HG03039 (cell line): Measurements from ENCODE around the gene GNMT.
A peak's percentile ranks its signal among the peaks of the same experiment; 100 is the strongest.
"Not testable (repeated sequence)": the region's sequence is repeated elsewhere in the genome, so short reads cannot be mapped to it uniquely, and the experiment has no call there.

Experiments used
- ATAC-seq: cut with Tn5 transposase; IDR thresholded peaks from one replicate; pipeline ENCODE4 v1.9.1; 2021; ENCODE audit warnings: mild to moderate bottlenecking, moderate library complexity; ENCODE audit not compliant: unreplicated experiment

Gene GNMT

DNA sequence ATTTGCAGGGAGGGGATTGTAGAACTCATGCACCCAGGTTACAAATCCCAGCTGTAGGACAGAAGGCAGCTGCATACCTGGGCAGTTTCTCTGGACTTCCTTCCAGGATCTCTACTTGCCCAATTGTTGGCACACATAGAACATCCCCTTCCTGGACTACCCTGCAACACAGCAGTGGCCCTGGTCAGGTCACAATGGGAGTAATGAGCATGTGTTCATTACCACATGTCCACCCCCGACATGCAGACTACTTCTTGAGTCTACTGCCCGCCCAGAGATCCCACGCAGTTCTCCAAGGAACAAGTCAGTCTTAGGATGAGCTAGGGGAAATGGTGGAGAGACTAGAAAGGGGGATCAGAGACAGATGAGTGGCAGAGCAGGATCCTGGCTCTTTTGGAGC lies 13.4 kb downstream of the GNMT start:
- no peak for ATAC-seq

DNA sequence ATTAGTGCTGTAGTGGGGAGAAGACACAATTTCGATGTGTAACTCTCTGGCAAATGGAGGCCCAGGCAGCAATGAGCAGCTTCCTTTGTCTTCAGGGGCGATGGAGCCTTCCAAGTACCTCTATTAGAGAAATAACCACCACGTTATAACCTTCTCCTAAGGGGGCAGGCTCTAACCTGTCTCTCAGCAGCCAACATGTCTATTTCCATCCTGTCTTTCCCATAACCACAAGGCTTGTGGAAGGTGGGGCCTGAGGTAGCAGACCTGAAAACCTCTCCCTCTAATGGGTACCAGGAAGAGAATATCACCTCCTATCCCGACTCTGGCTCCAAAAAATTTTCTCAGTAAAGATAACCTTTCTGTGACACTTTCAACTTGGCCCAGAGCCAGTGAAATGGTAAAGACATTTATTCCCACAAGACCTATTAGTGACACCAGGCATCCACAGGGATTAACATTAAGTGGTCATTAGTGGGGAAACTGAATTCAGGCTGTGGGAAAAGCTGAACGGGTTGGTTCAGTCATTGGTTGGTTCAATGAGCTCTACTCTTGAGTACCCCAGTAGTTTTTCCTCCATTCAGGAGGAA lies 14.5 kb downstream of the GNMT start:
- no peak for ATAC-seq

DNA sequence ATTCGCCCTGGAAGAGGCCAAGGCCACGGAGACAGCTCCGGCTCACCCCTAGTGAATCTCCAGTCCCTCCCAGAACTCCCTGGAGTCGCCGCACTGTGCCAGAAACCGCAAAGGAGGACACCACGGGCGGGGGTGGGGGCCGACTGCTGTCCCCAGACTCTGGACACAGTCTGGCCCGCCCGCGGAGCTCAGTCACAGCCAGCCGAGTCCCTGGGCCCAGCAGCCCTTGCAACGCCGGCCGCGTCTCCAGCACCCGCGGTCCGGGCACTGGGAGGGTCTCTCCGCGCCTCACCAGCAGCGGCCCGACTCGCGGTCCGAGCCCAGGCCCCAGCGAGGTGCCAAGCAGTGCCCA lies 17.9 kb downstream of the GNMT start:
- peak; percentile 28 for ATAC-seq

DNA sequence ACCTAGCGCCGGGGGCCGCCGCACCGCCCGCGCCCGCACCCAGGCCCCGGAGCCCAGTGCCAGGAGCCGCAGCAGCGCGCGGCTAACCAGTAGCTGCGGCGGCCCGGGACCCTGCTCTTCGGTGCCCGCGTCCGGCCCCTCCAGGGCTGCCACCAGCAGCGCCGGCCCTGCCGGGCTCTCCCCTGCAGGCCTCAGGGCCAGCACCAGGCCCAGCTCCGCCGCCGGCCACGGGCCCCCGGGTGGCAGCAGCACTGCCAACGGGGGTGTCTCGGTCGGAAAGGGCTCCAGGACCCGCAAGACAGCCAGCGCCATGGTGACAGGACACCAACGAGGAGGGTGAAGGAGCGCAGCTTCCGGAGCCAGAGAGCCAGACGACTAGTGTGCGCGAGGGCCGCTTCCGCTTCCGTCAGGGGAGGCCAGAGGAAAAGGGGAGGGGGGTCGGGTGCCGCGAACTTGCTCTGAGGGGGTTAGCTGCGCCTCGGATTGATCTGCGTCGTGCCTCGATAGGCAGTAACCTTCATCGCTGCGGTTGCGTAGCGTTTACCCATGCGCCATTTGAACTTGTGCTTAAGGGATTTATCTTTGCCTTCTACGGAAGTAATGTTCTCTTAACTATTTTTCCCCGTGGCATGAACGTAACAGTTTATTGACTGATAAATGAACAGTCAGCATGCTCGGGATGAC lies 18.4 kb downstream of the GNMT start, which contains the start of gene PEX6:
Gene PEX6, minus strand, starts transcription at position 343 of the 684 bp plus-strand sequence. Its CDS starts 31 bp downstream, at position 312.
- peak; percentile 86 for ATAC-seq

DNA sequence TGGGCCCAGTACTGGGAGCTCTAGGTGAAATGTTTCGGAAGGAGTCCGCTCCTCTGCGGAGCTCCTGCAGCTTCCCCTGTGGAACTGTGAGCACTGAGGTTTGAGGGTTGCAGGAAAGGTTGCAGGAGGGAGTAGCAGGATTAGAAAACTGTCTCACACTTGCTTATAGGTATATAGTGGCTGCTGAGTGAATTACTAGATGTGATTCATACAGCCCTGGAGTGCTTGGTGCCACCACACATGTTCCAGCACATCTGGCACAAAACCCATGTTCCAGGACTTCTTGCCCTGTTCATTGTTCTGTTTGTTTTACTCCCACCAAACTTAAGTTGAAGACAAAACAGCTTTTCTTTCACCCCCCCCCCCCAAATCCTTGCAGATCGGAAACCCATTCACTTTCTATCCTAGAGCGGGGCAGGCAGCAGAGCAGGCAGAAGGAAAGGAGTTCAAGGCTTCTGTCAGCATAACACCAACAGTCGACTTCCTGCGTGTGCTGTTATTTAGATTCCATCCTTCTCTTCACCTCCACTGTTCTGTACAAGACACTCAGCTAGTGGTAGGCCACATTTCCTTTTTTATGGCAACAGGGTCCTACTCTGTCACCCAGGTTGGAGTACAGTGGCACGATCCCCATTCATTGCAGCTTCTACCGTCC lies 19.1 kb downstream of the GNMT start:
- ATAC-seq = no peak

DNA sequence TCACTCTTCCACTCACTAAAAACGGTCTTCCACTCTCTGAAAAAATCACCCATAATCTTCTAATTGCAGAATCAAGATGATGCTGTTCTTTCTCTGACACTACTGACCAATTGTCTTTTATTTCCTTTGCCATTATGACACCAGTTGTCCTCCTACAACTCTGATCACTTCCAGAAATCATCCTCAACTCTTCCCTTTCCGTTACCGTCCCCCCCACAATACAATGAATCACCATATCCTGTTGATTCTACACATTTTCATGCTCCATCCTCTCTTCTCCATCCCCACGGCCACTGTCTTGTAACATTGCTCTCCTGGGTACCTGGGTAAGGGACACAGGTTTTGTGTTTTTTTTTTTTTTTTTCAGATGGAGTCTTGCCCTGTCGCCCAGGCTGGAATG lies 21.3 kb downstream of the GNMT start:
- ATAC-seq = no peak

DNA sequence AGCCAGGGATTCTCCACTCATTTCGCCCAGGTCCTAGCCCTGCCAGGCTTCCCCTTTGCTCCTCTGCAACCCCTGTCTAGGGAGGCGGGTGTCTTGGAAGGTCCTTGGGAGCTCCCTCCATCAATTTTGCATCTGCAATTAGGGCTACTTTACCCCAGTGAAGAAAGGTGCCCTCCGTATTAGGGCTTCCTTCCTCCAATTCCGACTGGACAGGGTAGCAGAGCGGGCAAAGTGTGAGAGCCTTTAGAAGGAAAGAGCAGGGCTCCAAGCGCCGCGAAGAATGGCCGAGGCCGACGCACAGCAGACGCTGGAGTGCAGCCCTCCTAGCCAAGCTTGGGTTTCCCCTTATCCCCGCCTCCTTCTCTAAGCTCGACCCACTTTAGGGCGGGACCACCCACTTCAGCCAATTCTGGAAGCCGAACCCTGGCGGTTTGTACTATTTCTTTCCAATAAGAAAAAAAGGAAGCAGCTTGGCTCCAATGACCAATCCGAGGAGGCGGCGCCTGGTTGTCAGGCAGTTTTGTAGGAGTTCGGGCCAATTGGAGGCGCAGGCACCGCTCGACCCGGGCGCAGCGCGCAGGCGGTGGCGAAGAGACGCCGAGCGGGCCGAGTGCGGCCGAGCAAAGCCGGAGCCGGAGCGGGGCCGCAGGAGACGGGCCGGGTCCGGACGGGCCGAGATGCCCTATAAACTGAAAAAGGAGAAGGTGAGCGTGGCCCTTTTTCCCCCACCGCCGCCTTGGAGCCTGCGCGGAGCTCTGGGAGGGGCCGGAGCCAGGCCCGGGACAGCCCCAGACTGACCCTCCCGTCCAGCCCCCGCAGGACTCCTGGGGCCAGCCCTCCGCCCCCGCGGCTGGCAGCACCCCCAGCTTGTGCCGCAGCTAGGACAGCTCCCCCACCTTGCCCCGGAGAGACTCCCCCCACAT lies 23.7 kb downstream of the GNMT start, which contains the start of gene PPP2R5D:
Gene PPP2R5D, plus strand, starts transcription at position 570 of the 923 bp plus-strand sequence. Its CDS starts 108 bp downstream, at position 678.
- ATAC-seq = peak; percentile 83

DNA sequence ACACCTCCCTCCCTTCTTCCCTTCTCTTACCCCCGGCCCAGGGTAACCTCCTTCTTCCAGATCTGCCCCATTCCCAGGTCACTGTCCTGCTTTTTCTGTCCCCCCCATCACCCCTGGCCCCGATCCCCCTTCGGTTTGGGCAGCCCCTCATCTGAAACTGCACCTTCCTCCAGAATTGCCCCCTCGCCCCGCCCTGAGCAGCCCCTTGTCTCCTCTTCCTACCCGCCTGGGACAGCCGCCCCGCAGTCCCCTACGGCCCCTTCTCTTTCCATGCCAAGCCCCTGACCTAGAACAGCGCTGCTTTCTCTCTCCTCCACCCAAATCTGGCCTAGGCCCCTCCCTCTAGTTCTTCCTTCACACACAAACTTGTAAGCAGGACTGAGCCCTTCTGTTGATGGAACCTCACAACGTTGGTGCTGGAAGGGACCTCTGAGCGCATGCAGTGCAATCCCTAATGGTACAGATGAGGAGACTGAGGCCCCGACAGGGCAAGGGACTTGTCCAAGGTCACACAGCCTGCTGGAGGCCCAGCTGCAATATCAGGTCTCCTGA lies 24.4 kb downstream of the GNMT start:
- no peak for ATAC-seq

DNA sequence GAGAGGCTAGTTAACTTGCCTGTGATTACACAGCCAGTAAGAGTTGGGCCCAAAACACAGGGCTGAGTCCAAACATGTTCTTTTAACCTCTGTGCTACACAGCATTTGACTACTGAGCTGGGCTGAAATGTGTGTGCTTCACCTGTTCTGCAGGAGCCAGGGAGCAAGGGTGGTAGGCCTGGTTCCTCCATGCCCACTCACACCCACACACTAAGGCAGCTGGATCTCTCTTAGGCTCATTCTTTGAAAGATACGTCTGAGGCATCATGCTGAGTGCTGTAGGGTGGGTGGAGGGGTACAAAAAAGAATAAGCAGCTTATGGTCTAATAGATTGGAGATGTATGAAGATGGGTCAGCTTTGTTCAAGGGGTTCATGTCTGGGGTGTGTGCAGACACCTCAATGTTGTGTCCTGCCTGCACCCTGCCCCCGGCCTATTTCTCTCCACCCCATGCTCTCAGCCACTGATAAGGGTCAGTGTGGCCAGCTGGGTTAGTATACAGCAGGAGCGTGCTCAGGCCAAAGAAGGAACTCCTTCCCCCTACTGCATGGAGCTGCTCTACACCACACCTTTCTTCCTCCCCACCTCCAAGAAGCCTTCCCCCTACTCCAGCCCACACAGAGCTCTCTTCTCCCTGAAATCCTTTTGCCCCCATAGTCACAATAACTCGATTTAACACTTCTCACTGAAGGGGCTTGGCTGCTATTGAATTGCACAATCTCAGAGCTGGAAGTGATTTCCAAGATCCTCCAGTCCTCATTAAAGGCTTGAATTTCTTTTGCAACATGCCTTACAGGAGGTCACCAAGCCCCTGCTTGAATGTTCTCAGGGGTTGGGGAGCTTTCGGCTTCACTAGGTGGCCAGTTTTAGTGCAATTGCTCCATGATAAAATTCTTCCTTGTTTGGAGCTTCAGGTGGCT lies 27.2 kb downstream of the GNMT start:
- ATAC-seq = no peak

DNA sequence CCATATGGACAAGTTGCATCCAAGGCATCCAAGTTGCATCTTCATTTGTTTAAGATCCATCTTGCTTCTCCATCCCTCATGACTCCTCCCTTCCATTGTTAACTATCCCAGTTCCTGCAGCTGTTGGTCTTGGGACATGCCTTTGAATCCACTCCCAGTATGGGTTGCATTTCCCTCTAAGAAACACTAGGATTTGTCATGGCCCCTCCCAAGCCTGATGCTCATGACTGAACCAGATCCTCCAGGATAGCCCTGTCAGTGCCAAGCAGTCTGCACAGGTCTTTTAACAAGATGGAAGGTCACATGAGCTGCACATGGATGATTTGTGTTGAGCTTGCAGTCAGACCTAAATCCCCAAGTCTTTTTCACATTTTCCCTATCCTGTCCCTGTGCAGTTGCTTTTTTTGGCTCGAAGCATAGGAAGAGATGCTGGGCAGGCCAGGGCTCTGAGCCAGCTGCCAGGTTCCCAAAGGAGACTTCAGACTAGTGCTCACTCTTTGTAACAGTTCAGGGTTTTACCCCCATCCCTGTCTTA lies 28.0 kb downstream of the GNMT start:
- no peak for ATAC-seq

DNA sequence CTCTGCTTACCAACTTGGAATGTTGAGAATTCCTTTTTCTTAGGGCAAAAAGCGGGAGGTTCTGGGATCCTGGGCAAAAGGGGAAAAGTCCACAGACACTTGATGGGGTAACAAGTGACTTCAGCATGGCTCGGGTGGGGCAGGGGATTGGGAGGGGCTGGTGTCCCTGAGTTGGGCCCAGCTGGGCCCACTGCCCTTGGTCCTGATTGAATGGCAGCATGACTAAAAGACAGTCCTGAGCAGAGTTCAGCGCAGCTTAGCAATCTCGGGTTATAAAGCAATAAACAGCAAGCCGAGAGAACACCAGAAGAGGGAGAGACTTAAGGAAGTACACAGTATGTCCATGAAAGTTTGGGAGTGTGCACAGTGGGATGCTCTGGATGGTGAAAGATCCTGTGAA lies 29.4 kb downstream of the GNMT start:
- ATAC-seq = no peak

DNA sequence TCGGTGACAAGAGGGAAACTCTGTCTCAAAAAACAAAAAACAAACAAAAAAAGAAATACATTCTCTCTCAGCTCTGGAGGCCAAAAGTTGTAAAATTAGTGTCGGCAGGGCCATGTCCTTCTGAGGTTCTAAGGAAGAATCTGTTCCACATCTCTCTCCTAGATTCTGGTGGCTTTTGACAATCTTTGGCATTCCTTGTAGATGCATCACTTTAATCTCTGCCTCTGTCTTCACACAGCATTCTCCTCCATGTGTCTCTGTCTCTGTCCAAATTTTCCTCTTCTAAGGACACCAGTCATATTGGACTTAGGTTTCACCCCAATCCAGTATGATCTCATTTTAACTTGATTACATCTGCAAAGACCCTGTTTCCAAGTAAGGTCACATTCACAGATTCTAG lies 32.9 kb downstream of the GNMT start:
- no peak for ATAC-seq

DNA sequence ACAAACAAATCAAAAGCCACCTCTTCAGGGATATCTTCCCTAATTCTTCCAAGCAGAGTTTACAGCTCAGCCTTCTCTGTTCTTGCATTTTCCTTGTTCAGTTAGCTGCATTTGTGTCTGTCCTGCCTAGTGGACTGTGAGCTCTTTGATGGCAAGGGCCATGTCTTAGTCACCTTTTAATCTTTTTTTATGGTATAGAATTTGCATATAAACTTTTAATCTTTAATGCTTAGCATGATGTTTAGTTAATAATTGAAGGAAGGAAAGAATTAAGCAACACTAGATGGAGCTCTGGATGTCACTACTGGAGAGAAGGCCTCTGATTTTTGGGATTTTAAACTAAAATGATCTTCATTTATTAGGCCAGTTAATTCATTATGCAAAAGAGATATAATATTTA lies 36.0 kb downstream of the GNMT start:
- no peak for ATAC-seq

DNA sequence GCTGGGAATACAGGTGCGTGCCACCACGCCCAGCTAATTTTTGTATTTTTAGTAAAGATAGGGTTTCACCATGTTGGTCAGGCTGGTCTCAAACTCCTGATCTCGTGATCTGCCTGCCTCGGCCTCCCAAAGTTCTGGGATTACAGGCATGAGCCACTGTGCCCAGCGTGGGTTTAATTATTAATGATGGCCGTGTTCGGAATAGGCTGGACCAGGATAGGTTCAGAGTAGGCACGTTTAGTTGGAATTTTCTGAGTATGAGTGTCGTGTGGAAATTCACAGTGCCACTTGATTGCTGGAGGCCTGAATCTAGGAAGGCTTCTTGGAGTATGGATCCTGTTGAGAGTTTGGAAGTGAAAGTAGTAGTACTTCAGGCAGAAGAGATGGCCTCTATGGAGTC lies 37.7 kb downstream of the GNMT start:
- not testable (repeated sequence) for ATAC-seq

DNA sequence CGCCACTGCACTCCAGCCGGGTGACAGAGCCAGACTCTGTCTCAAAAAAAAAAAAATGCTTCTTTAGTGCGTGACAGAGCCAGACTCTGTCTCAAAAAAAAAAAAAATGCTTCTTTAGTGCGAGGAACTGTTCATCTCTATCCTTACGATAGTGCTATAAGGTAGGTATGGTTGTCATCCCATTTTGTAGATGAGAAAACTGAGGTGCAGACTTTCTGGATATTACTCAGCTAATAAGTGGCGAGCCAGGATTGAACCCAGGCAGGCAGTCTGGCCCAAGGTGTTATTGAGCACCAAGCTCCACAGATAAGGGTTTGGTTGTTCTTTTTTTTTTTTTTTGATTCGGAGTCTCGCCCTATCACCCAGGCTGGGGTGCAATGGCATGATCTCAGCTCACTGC lies 41.3 kb downstream of the GNMT start:
- no peak for ATAC-seq

DNA sequence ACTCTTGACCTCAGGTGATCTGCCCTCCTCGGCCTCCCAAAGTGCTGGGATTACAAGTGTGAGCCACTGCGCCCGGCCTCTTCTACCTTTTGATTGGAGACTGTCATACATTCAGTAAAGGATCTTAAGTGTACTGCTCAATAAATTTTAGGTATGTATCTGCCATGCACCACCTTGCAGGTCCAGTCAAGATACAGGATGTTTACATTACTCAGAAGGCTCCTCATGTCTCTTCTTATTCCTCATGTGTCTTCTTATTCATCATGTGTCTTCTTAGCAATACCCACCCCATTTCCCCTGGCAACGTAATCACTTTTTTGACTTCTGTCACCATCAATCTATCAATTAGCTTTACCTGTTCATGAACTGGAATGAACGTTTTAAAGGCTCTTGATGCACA lies 45.3 kb downstream of the GNMT start:
- no peak for ATAC-seq

DNA sequence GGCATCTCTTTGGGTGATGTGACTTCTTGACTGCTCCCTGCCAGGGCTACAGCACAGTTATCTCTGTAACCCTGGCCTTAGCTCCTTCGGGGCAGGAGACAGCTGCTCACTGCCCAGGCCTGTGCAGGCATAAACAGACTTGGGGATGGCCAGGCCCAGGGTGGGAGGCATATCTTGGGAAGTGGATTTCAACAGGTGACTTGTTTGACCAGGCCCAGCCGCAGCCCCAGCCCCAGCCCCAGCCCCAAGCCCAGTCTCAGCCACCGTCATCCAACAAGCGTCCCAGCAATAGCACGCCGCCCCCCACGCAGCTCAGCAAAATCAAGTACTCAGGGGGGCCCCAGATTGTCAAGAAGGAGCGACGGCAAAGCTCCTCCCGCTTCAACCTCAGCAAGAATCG lies 45.7 kb downstream of the GNMT start:
- ATAC-seq = no peak

DNA sequence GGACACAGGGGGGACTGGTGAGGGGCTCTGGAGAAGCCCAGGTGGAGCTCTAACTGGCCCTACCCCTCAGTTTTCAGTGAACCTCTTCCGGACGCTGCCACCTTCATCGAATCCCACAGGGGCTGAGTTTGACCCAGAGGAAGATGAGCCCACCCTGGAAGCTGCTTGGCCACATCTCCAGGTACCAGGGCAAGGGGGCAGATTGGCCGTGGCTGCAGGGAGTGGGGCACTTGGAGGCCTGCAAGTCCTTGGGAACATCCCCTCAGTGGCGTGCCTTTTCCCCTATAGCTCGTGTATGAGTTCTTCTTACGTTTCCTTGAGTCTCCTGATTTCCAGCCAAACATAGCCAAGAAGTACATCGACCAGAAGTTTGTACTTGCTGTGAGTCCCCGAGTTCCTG lies 46.6 kb downstream of the GNMT start:
- no peak for ATAC-seq

DNA sequence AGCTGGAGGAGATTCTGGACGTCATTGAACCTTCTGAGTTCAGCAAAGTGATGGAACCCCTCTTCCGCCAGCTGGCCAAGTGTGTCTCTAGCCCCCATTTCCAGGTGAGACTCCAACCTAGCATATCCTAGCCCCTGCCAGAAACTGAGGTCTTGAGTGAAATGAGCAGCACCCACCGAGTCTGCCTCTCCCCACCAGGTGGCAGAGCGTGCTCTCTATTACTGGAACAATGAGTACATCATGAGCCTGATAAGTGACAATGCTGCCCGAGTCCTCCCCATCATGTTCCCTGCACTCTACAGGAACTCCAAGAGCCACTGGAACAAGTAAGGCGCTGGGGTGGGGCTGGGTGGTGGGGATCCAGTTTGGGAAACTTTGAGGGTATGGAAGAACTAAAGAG lies 48.6 kb downstream of the GNMT start:
- no peak for ATAC-seq

DNA sequence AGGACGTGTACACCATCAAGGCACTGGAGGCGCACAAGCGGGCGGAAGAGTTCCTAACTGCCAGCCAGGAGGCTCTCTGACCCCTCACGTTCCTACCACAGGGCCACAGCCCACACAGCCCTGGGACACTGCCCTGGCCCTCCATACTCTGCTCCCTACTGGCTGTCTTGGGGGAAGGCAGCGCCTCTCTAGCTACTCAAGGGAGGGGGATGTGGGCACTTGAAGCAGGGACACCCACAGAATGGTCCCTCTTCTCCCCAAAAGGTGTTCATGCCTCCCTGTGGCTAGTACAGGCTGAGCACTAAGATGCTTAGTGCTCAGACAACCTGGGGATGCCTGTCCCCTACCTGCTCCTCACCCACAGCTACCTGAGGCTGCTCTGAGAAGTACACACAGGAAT lies 50.7 kb downstream of the GNMT start:
- no peak for ATAC-seq
